Loucy (cell line): Measurements from ENCODE around the gene SLC22A3.
"Not testable (repeated sequence)": the region's sequence is repeated elsewhere in the genome, so short reads cannot be mapped to it uniquely, and the experiment has no call there.

Source experiments
- H2AFZ ChIP-seq: fragments of 200-600 bp; sonication (generic); 2 replicates; pipeline ENCODE4 v1.6.0; 2016; ENCODE audit warnings: antibody characterized with exemption, mild to moderate bottlenecking, low read length, moderate library complexity
- H3F3A ChIP-seq: fragments of 200-600 bp; 2 replicates; pipeline ENCODE4 v1.6.0; 2016; ENCODE audit warnings: antibody characterized with exemption, low read depth, mild to moderate bottlenecking
- H3K27me3 ChIP-seq: fragments of 200-600 bp; sonication (generic); 2 replicates; pipeline ENCODE4 v1.6.1; 2014; ENCODE audit warnings: low read length, mild to moderate bottlenecking; ENCODE audit not compliant: insufficient read depth, poor library complexity, severe bottlenecking
- H3K36me3 ChIP-seq: fragments of 200-600 bp; sonication (generic); 2 replicates; pipeline ENCODE4 v1.6.1; 2016; ENCODE audit warnings: low read length; ENCODE audit not compliant: insufficient read depth
- H3K4me1 ChIP-seq: fragments of 200-600 bp; sonication (generic); 2 replicates; pipeline ENCODE4 v1.5.1; 2014; ENCODE audit warnings: low read length, mild to moderate bottlenecking; ENCODE audit not compliant: insufficient read depth, poor library complexity, severe bottlenecking
- H3K4me2 ChIP-seq: fragments of 200-600 bp; sonication (generic); 2 replicates; pipeline ENCODE4 v1.6.0; 2014; ENCODE audit warnings: antibody characterized with exemption, low read length, low read depth, mild to moderate bottlenecking; ENCODE audit not compliant: poor library complexity, severe bottlenecking
- H3K4me3 ChIP-seq: fragments of 200-600 bp; sonication (generic); 2 replicates; pipeline ENCODE4 v1.5.1; 2014; ENCODE audit warnings: low read length, mild to moderate bottlenecking, mixed read lengths; ENCODE audit not compliant: poor library complexity, severe bottlenecking
- H3K79me2 ChIP-seq: fragments of 200-600 bp; sonication (generic); 2 replicates; pipeline ENCODE4 v1.6.1; 2014; ENCODE audit warnings: low read length; ENCODE audit not compliant: insufficient read depth
- H3K9ac ChIP-seq: fragments of 200-600 bp; sonication (generic); 2 replicates; pipeline ENCODE4 v1.6.0; 2014; ENCODE audit warnings: mild to moderate bottlenecking, low read depth, low read length, moderate library complexity; ENCODE audit not compliant: poor library complexity, severe bottlenecking
- H3K9me2 ChIP-seq: fragments of 200-600 bp; sonication (generic); replicated peaks from 2 replicates; pipeline ENCODE4 v1.6.1; 2016; ENCODE audit warnings: low read depth, low read length, mixed read lengths
- H3K9me3 ChIP-seq: fragments of 200-600 bp; sonication (generic); 2 replicates; pipeline ENCODE4 v1.6.1; 2014; ENCODE audit warnings: mild to moderate bottlenecking, antibody characterized with exemption, low read length, low read depth; ENCODE audit not compliant: insufficient read depth
- H4K20me1 ChIP-seq: fragments of 200-600 bp; sonication (generic); 2 replicates; pipeline ENCODE4 v1.6.0; 2014; ENCODE audit warnings: antibody characterized with exemption, low read length, mild to moderate bottlenecking; ENCODE audit not compliant: insufficient read depth, poor library complexity, severe bottlenecking
- CTCF ChIP-seq: fragments of 200-600 bp; sonication (generic); conservative IDR thresholded peaks from 2 replicates; pipeline ENCODE4 v1.5.1; 2014; ENCODE audit warnings: mild to moderate bottlenecking, antibody characterized with exemption, low read length
- EZH2phosphoT487 ChIP-seq: fragments of 200-600 bp; IDR thresholded peaks from 2 replicates; pipeline ENCODE4 v1.6.1; 2018; ENCODE audit warnings: antibody characterized with exemption, mild to moderate bottlenecking, moderate library complexity, borderline replicate concordance

Gene SLC22A3

GRCh38 chr6:160469153-160469552 lies 121.0 kb downstream of the SLC22A3 start:
- Histone ChIP-seq H3K4me3 (no peak overlapping the region), H3F3A (no peaks in the 10 kb centered on the region), H3K79me2 (no peaks in the 10 kb centered on the region), H3K36me3 (no peaks in the 10 kb centered on the region), H3K9me3 (0 out of 2 replicates have a peak, but pooled peaks cover 3% of the 10 kb centered on the region), H3K9ac (no peak overlapping the region), H4K20me1 (no peaks in the 10 kb centered on the region), H3K4me2 (no peak overlapping the region), H3K9me2 (no peaks in the 10 kb centered on the region), H3K27me3 (peaks cover 64% of the 10 kb centered on the region), H2AFZ (no peak overlapping the region), H3K4me1 (no peaks in the 10 kb centered on the region)
- TF ChIP-seq EZH2phosphoT487: no peak
- TF ChIP-seq CTCF: no peak

GRCh38 chr6:160476056-160476455 lies 127.9 kb downstream of the SLC22A3 start:
- not testable (repeated sequence) for H2AFZ ChIP-seq, H4K20me1 ChIP-seq, H3K9me3 ChIP-seq, H3K4me1 ChIP-seq, H3K4me2 ChIP-seq, H3K4me3 ChIP-seq, H3K79me2 ChIP-seq, H3K36me3 ChIP-seq, H3K9ac ChIP-seq, H3K9me2 ChIP-seq, H3F3A ChIP-seq, H3K27me3 ChIP-seq

- not testable (repeated sequence) for H3K9ac ChIP-seq, H3K79me2 ChIP-seq, H3K9me2 ChIP-seq, H3K27me3 ChIP-seq, H3K4me2 ChIP-seq, H3K4me1 ChIP-seq, H4K20me1 ChIP-seq, H3K4me3 ChIP-seq, H3K36me3 ChIP-seq, H3K9me3 ChIP-seq, H2AFZ ChIP-seq, H3F3A ChIP-seq
These were observed 128.9 kb downstream of the SLC22A3 start for GRCh38 chr6:160477072-160477471.

GRCh38 chr6:160477901-160478300 lies 129.7 kb downstream of the SLC22A3 start:
- Histone ChIP-seq H3K9me3 (peaks cover 5% of the 10 kb centered on the region; the same call in 1 of the 2 replicates), H3K9me2 (no peaks in the 10 kb centered on the region), H3F3A (no peaks in the 10 kb centered on the region), H3K27me3 (peaks cover under 1% of the 10 kb centered on the region), H3K9ac (no peak overlapping the region), H3K79me2 (no peaks in the 10 kb centered on the region), H3K4me2 (no peak overlapping the region), H4K20me1 (no peaks in the 10 kb centered on the region), H3K4me3 (no peak overlapping the region), H3K36me3 (no peaks in the 10 kb centered on the region), H3K4me1 (no peaks in the 10 kb centered on the region), H2AFZ (no peak overlapping the region)
- no peak for TF ChIP-seq EZH2phosphoT487

- H3F3A ChIP-seq: no peaks in the 10 kb centered on the region
- no peak overlapping the region for H3K9ac ChIP-seq
- H3K9me2 ChIP-seq: no peaks in the 10 kb centered on the region
- no peak overlapping the region for H3K4me3 ChIP-seq
- no peaks in the 10 kb centered on the region for H3K27me3 ChIP-seq
- TF ChIP-seq CTCF (no peak), EZH2phosphoT487 (no peak)
- no peak overlapping the region for H3K4me2 ChIP-seq
- no peaks in the 10 kb centered on the region for H3K4me1 ChIP-seq
- H3K36me3 ChIP-seq: no peaks in the 10 kb centered on the region
- no peak overlapping the region for H2AFZ ChIP-seq
- H4K20me1 ChIP-seq: no peaks in the 10 kb centered on the region
- H3K79me2 ChIP-seq: no peaks in the 10 kb centered on the region
- H3K9me3 ChIP-seq: no peaks in the 10 kb centered on the region; the same call in 1 of the 2 replicates
These were observed 138.9 kb downstream of the SLC22A3 start for GRCh38 chr6:160487116-160487515.
